ENCODE measurements around the gene TLX2. TPM values are rescaled to one million over a fixed set of nuclear protein-coding genes. Genes with fewer than 3 reads are reported as not detected.
A peak's percentile ranks its signal among the peaks of the same experiment; 100 is the strongest.

Gene TLX2
- total and polyA plus RNA-seq, 2 of the 13 experiments (the other 11 are each of a cell fraction or from before 2014, with no cell fraction given): 0.05 to 0.20 TPM

- TF ChIP-seq, protein P1, sequence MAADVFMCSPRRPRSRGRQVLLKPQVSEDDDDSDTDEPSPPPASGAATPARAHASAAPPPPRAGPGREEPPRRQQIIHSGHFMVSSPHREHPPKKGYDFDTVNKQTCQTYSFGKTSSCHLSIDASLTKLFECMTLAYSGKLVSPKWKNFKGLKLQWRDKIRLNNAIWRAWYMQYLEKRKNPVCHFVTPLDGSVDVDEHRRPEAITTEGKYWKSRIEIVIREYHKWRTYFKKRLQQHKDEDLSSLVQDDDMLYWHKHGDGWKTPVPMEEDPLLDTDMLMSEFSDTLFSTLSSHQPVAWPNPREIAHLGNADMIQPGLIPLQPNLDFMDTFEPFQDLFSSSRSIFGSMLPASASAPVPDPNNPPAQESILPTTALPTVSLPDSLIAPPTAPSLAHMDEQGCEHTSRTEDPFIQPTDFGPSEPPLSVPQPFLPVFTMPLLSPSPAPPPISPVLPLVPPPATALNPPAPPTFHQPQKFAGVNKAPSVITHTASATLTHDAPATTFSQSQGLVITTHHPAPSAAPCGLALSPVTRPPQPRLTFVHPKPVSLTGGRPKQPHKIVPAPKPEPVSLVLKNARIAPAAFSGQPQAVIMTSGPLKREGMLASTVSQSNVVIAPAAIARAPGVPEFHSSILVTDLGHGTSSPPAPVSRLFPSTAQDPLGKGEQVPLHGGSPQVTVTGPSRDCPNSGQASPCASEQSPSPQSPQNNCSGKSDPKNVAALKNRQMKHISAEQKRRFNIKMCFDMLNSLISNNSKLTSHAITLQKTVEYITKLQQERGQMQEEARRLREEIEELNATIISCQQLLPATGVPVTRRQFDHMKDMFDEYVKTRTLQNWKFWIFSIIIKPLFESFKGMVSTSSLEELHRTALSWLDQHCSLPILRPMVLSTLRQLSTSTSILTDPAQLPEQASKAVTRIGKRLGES (CRISPR knock-in tag; IDR thresholded peaks at IDR 0.05; ENCODE audit: borderline replicate concordance): no peak
- TF ChIP-seq TFDP2 (CRISPR knock-in tag; IDR thresholded peaks at IDR 0.05): peak; percentile 87
- TF ChIP-seq THAP7 (CRISPR knock-in tag; IDR thresholded peaks at IDR 0.05): peak; percentile 45; the same call in 1 of the 2 replicates
- no peak; the same call in 1 of the 2 replicates for TF ChIP-seq SP2 (CRISPR knock-in tag; IDR thresholded peaks at IDR 0.05)
- TF ChIP-seq FUBP1 (CRISPR knock-in tag; IDR thresholded peaks at IDR 0.05; ENCODE audit: borderline replicate concordance): peak; percentile 88; the same call in 1 of the 2 replicates
- peak; percentile 80 for TF ChIP-seq REPIN1 (CRISPR knock-in tag; IDR thresholded peaks at IDR 0.05; ENCODE audit: borderline replicate concordance, low read depth)
- peak; percentile 98 for TF ChIP-seq SNAI1 (CRISPR knock-in tag; IDR thresholded peaks at IDR 0.05; ENCODE audit: borderline replicate concordance)
- TF ChIP-seq, protein P2, sequence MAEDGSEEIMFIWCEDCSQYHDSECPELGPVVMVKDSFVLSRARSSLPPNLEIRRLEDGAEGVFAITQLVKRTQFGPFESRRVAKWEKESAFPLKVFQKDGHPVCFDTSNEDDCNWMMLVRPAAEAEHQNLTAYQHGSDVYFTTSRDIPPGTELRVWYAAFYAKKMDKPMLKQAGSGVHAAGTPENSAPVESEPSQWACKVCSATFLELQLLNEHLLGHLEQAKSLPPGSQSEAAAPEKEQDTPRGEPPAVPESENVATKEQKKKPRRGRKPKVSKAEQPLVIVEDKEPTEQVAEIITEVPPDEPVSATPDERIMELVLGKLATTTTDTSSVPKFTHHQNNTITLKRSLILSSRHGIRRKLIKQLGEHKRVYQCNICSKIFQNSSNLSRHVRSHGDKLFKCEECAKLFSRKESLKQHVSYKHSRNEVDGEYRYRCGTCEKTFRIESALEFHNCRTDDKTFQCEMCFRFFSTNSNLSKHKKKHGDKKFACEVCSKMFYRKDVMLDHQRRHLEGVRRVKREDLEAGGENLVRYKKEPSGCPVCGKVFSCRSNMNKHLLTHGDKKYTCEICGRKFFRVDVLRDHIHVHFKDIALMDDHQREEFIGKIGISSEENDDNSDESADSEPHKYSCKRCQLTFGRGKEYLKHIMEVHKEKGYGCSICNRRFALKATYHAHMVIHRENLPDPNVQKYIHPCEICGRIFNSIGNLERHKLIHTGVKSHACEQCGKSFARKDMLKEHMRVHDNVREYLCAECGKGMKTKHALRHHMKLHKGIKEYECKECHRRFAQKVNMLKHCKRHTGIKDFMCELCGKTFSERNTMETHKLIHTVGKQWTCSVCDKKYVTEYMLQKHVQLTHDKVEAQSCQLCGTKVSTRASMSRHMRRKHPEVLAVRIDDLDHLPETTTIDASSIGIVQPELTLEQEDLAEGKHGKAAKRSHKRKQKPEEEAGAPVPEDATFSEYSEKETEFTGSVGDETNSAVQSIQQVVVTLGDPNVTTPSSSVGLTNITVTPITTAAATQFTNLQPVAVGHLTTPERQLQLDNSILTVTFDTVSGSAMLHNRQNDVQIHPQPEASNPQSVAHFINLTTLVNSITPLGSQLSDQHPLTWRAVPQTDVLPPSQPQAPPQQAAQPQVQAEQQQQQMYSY (CRISPR knock-in tag; IDR thresholded peaks at IDR 0.05): no peak
- TF ChIP-seq ZNF567 (CRISPR knock-in tag; IDR thresholded peaks at IDR 0.05; ENCODE audit: borderline replicate concordance): no peak; the same call in 1 of the 2 replicates
- TF ChIP-seq ZNF292 (CRISPR knock-in tag; IDR thresholded peaks at IDR 0.05; ENCODE audit: borderline replicate concordance, low read depth): peak; percentile 85
- no peak for TF ChIP-seq RARG (CRISPR knock-in tag; IDR thresholded peaks at IDR 0.05; ENCODE audit: low read depth)
These were observed 32.1 kb upstream of the TLX2 start (continued) for GRCh38 chr2:74481961-74482800.

Data from HepG2 (cell line).